MCF 10A (cell line): ENCODE data around the gene NARS2. TPM values are rescaled to one million over a fixed set of nuclear protein-coding genes. Genes with fewer than 3 reads are reported as not detected.

Experiments used
- BruUV-seq: library from RNA; stranded (reverse); fragments of 400-500 nt; replicated peaks from 2 replicates; lab custom pipeline; 2021; lab: Mats Ljungman, UMichigan
- CTCF ChIA-PET: fragments of 300-600 bp; sonication (Branson Sonifier 250); formaldehyde crosslinking; extraction: SDS; loops from one replicate; lab custom pipeline; 2021; ENCODE audit warnings: antibody characterized with exemption, inconsistent platforms; lab: Yijun Ruan, JAX
- POLR2A ChIA-PET: fragments of 300-600, 350-650 bp; sonication (Branson Sonifier 250); formaldehyde crosslinking; extraction: SDS; loops from one replicate; lab custom pipeline; 2020; ENCODE audit warnings: antibody characterized with exemption, inconsistent platforms; lab: Yijun Ruan, JAX
- DNase-seq: peaks from one replicate; pipeline ENCODE4 v3.0.0-alpha.2; 2018; ENCODE audit not compliant: unreplicated experiment
- H3K27ac Mint-ChIP-seq: one replicate; pipeline ENCODE4 v1.8.0; 2022; ENCODE audit warnings: mild to moderate bottlenecking, low read depth, mixed read lengths; ENCODE audit not compliant: unreplicated experiment
- H3K27me3 Mint-ChIP-seq: one replicate; pipeline ENCODE4 v1.8.0; 2022; ENCODE audit warnings: mixed read lengths; ENCODE audit not compliant: insufficient read depth, unreplicated experiment
- H3K36me3 Mint-ChIP-seq: one replicate; pipeline ENCODE4 v1.8.0; 2022; ENCODE audit warnings: mild to moderate bottlenecking, moderate library complexity, mixed read lengths; ENCODE audit not compliant: insufficient read depth, unreplicated experiment
- H3K4me1 Mint-ChIP-seq: one replicate; pipeline ENCODE4 v1.8.0; 2022; ENCODE audit warnings: mixed read lengths; ENCODE audit not compliant: insufficient read depth, unreplicated experiment
- H3K4me3 Mint-ChIP-seq: one replicate; pipeline ENCODE4 v1.8.0; 2022; ENCODE audit warnings: mild to moderate bottlenecking, moderate library complexity, mixed read lengths; ENCODE audit not compliant: unreplicated experiment
- H3K9me3 Mint-ChIP-seq: one replicate; pipeline ENCODE4 v1.8.0; 2022; ENCODE audit warnings: mixed read lengths; ENCODE audit not compliant: unreplicated experiment
- intact Hi-C: fragments of 100-400 bp; cut with micrococcal nuclease; formaldehyde crosslinking; loops from 2 replicates; pipeline ENCODE4 v1.14.1; 2022
- total RNA-seq: library from RNA; stranded (reverse); gene quantifications from 2 replicates; pipeline ENCODE4 v1.2.3, GENCODE V29; 2022
- TF ChIP-seq, protein P1 (sequence below): fragments of 200-600 bp; IDR thresholded peaks from one replicate; pipeline ENCODE4 v1.8.0; 2022; ENCODE audit warnings: antibody characterized with exemption, mild to moderate bottlenecking; ENCODE audit not compliant: unreplicated experiment

Gene NARS2
- total RNA-seq, 1 experiment from 2014 or later: 24.6 TPM

DNA sequence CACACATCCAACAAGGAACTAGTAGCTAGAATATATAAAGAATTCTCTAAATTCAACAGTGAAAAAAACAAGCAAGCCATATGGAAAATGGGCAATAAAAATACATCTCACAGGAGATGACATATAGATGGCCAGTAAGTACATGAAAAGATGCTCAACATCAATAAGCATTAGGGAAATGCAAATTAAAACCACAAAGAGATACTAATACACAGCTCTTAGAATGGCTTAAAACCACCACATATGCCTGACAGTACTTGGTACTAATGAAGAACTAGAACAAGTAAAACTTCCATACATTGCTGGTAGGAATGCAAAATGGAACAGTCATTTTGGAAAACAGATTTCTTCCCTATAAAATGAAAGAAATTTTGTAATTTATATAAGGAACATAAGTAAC, 85.5 kb downstream of the NARS2 start:
- no TSS peak for BruUV-seq

DNA sequence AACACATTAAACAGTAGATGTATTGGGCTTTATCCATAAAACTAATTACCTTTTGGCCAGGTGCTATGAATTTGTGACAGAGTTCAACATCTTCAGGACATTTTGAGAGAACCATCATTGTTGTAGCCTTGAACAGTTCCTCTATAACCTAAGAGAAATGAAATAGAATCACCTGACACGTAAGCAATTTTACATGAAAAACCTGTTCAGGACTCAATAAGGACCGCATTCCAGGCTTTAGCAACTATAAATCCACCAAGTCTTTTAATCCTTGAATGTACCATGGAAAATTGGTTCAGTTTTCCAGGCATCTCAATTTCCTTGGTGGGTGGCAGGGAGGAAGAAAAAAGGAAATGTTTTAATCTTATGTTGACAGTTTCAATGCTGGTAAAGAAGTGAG, 96.1 kb downstream of the NARS2 start:
- H3K27me3 Mint-ChIP-seq: no peaks in the 10 kb centered on the region
- H3K4me3 Mint-ChIP-seq: no peak overlapping the region
- H3K9me3 Mint-ChIP-seq: no peaks in the 10 kb centered on the region
- H3K4me1 Mint-ChIP-seq: no peaks in the 10 kb centered on the region
- intact Hi-C loops: no loop called here
- ChIA-PET POLR2A (no interaction called here), CTCF (no interaction called here)
- TF ChIP-seq, protein P1, sequence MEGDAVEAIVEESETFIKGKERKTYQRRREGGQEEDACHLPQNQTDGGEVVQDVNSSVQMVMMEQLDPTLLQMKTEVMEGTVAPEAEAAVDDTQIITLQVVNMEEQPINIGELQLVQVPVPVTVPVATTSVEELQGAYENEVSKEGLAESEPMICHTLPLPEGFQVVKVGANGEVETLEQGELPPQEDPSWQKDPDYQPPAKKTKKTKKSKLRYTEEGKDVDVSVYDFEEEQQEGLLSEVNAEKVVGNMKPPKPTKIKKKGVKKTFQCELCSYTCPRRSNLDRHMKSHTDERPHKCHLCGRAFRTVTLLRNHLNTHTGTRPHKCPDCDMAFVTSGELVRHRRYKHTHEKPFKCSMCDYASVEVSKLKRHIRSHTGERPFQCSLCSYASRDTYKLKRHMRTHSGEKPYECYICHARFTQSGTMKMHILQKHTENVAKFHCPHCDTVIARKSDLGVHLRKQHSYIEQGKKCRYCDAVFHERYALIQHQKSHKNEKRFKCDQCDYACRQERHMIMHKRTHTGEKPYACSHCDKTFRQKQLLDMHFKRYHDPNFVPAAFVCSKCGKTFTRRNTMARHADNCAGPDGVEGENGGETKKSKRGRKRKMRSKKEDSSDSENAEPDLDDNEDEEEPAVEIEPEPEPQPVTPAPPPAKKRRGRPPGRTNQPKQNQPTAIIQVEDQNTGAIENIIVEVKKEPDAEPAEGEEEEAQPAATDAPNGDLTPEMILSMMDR: no peak
- no peak overlapping the region for H3K27ac Mint-ChIP-seq
- DNase-seq: no peak
- H3K36me3 Mint-ChIP-seq: peaks cover 24% of the 10 kb centered on the region
- no TSS peak for BruUV-seq

More for the DNA sequence above, 85.5 kb downstream of the NARS2 start:
- Mint-ChIP-seq H3K9me3 (no peaks in the 10 kb centered on the region), H3K4me1 (no peaks in the 10 kb centered on the region), H3K27ac (no peak overlapping the region), H3K36me3 (peaks cover 16% of the 10 kb centered on the region), H3K4me3 (no peak overlapping the region), H3K27me3 (no peaks in the 10 kb centered on the region)
- TF ChIP-seq, protein P1: no peak
- ChIA-PET POLR2A (no interaction called here), CTCF (interaction anchor here (1.0 kb wide), 1 partner anchor 75 kb away, joined by 3 read pairs; no protein-coding TSS in a partner anchor)
- no peak for DNase-seq
- intact Hi-C loops: no loop called here

DNA sequence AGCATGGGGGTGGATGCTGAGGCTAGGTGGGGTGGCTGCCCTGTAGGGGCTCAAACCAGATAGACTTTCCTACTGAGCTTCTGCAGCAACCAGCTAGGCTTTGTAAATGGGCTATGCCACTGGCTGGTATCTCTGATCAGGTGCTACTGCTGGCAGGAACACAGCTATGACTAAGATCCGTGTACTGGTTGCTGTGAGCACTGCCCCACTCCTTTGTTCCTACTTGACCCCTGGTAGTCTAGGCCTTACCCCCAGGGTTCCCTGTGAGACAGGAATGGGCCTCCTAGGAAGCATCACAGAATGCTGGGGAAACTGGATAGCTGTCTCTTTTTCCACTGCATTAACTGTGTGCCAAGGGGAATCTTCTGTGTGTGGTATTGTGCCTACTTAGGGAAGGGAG, 98.6 kb downstream of the NARS2 start:
- ChIA-PET CTCF (interaction anchor here (0.6 kb wide), 1 partner anchor 92 kb away, joined by 3 read pairs; no protein-coding TSS in a partner anchor), POLR2A (interaction anchor here (0.6 kb wide), 1 partner anchor 170 kb away, joined by 3 read pairs; no protein-coding TSS in a partner anchor)
- DNase-seq: peak; percentile 35
- Mint-ChIP-seq H3K36me3 (peaks cover 20% of the 10 kb centered on the region), H3K27ac (no peak overlapping the region), H3K27me3 (no peaks in the 10 kb centered on the region), H3K4me1 (no peaks in the 10 kb centered on the region), H3K4me3 (no peak overlapping the region), H3K9me3 (peaks cover 8% of the 10 kb centered on the region)
- BruUV-seq: no TSS peak
- intact Hi-C loops: no loop called here
- TF ChIP-seq, protein P1: no peak

DNA sequence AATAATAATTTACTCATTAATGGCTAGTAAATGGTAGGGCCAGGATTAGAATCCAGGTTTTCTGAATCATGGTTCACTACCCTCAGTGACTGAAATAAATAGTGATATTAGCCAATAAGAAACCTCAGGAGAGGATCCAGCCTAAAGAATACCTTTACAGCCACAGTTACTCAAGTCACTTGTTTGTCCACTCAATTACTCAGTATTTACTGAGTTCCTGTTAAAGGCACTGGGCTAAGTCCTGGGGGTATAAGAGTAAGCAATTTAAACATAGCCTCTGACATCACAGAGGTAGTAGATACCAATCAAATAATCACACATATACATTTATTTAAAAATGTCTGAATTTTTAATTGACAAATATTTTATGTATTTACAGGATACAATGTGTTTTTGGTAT, 100.2 kb downstream of the NARS2 start:
- intact Hi-C loops: no loop called here
- no peak overlapping the region for H3K4me3 Mint-ChIP-seq
- H3K4me1 Mint-ChIP-seq: no peaks in the 10 kb centered on the region
- ChIA-PET CTCF (no interaction called here), POLR2A (no interaction called here)
- BruUV-seq: no TSS peak
- H3K27ac Mint-ChIP-seq: no peak overlapping the region
- TF ChIP-seq, protein P1: no peak
- no peak for DNase-seq
- no peaks in the 10 kb centered on the region for H3K27me3 Mint-ChIP-seq
- peaks cover 19% of the 10 kb centered on the region for H3K36me3 Mint-ChIP-seq
- peaks cover 8% of the 10 kb centered on the region for H3K9me3 Mint-ChIP-seq
